Stimulated activated CD4-positive, alpha-beta T cell treated with anti-CD3 and anti-CD28 coated beads, TNF-alpha, amount 100 ng/mL, for 4 hours (primary cell): ENCODE data around the gene MED15.

ENCODE experiments used
- DNase-seq, 3 experiments: peaks; one replicate each; pipeline ENCODE4 v3.0.0-alpha.2; 2020; ENCODE audit warnings: low read depth in 3 of 3

The MED15 gene

DNA sequence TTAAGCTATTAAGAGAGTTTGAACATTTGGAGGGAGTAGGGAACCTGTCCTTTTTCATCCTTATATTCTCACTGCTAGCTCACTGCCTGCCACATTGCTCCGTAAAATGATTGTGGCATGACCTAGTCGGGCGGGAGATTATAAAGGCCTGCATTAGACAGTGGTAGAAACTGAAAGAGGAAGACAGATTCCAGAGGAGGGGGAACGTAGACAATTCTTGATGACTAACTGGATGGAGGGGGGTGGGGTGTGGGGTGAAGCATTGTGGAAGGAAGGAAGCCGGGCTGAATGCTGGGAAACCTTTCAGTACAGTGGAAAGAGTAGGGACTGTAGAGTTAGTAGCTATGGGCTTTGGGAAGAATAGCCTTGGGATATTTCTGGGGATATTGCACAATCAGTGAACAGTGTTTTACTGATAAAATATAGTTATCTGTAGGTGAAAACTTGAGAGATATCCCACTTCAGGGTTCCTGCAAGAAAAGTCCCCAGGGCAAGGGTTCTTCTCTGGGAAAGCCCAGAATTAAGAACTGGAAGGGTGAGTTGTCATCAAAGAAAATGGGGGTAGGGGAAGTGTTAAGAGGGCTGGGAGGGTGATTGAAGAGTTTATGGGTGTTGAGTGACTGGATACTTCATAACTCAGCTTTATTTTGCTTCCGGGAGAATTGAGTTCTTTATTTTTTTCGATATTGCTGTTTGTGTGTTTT is 2.1 kb downstream of the MED15 start:
- peak in 2 of 3 experiments; percentile 41 to 44 for DNase-seq

- no peak for DNase-seq
Observed at GRCh38 chr22:20510811-20511577, 3.6 kb downstream of the MED15 start.

GRCh38 chr22:20511578-20512229 is 4.3 kb downstream of the MED15 start:
- DNase-seq = no peak

- DNase-seq = no peak
Observed at GRCh38 chr22:20514658-20515406, 7.4 kb downstream of the MED15 start.

- no peak for DNase-seq
Observed at GRCh38 chr22:20516399-20516798, 9.0 kb downstream of the MED15 start.

- DNase-seq = no peak
Observed at GRCh38 chr22:20517422-20517821, 10.0 kb downstream of the MED15 start.

GRCh38 chr22:20517841-20518592 is 10.6 kb downstream of the MED15 start:
- no peak for DNase-seq

GRCh38 chr22:20519558-20519957 is 12.1 kb downstream of the MED15 start:
- DNase-seq = no peak

GRCh38 chr22:20520093-20520511 is 12.7 kb downstream of the MED15 start:
- no peak for DNase-seq

DNA sequence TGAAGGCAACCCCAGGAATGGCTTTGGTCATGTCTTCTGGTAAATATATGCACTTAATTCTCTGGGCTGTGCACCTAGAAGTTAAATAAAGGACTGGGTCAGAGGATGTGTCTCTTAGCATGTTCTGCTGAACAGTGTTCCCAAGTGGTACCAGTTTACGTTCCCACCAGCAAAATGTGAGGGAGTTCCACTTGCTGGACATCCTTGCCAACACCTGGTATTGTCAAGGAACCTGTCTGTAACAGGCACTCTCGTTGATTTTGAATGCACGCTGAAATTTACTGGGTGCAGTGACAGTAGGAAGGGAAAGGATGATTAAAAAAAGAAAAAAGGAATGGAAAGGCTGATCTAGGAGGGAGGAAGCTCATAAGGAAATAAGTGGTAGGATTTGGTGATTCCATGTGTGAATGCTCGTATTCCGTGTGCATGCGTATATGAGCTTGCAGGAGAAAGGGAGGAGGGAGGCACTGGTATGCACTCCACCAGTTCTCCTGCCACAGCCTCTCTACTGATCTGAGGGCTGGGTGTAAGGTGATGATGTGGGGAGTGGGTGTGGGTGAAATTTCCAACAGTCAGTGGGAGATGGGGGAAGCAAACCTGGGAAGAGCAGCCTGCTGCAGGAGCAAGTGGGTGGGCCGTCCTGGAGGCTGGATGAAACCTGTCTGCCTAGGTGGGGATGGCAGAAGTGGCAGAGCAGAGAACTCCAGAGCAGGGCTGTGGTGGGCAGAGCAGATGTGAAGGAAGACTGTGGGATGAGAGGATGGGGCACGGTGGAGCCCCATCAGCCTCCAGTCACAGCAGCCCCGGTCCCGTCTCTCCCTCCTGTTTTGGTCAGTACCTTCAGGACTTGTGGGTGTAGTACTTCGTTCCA is 15.0 kb downstream of the MED15 start:
- no peak for DNase-seq

- no peak for DNase-seq
Observed at GRCh38 chr22:20523086-20523983, 15.9 kb downstream of the MED15 start.

GRCh38 chr22:20524004-20524481 is 16.6 kb downstream of the MED15 start:
- no peak for DNase-seq

GRCh38 chr22:20525048-20525447 is 17.6 kb downstream of the MED15 start:
- DNase-seq = no peak

DNA sequence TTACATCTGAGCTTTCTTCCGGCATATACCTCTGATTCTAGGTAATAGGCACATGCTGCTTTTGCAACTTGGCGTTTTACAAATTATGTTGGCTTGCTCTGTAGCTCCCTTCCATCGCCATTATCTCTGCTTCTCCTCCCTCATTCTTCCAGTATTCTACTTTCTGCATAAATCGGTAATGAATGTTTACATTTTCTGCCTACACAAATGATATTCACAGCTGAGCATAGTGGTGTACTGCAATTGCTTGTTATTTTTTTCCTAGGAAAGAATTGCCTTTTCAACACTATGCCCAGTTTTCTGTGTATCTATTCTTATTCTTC is 18.9 kb downstream of the MED15 start:
- DNase-seq = no peak

DNA sequence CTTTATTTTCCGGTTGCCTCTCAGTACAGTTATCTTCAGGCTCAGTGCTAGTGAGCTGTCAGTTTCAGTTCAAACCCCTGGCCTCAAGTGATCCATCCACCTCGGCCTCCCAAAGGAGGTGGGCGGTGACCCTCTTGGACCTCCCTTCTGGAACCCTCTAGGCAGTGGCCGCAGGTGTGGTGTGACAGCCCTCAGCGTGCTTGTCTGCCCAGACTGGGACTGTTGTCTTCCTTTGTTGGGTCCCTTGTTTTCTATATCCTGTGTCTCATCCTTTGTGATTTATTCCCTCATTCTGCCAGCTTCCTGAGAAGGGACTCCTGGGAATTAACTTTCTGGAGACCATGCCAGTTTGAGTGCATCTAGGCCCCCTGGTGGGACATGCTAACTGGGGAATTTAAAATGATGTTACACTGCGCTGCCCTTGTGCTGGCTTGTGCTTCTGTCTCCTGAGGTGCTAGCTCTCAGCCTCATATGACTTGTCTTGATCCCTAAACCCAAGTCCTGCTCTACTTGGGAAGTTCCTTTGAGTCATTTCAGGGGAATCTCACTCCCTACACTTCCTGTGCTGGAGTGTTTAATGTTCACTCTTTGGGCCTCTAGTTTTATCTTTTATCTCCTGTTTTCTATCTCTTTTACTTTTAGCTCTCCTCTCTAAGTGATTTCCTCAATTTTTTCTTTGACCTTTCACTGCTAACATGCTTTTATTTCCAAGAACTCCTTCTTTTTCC is 19.4 kb downstream of the MED15 start:
- no peak for DNase-seq

- no peak for DNase-seq
Observed at GRCh38 chr22:20528405-20528978, 21.1 kb downstream of the MED15 start.

DNA sequence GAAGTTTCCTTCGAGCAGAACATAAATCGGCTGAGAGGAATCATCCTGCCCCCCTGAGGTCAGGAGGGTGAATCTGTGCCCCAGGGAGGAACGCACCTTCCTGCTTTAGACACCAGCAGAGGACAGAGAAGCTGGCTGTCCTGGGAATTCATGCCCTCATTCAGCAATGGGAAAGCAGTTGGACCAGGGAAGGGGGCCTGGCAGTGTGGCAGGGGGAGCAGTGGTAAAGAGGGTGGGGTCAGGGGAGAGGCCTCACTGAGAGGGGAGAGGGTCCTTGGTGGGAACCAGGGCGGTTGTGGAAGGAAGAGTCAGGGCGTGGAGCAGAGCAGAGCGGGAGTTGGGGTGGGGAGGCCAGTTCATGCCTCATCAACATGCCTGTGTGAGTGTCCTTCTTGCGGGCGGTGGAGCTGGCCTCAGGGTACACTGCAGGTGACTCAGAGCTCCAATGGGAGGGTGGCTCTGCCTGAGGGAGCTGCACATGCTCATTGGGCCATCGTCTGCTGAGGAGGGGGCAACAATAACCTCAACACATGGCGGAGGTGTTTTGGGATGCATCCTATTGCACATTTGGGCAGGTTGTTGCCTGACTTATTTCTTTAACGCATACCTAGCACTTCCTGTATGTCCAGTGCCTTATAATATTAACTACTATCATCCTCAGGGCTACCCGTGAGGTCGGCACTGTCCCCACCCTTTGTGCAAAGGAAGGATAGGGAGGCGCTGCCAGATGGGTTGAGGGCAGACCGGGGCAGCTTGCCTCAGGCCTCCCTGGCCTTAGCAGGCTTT is 23.2 kb downstream of the MED15 start:
- DNase-seq = no peak

DNA sequence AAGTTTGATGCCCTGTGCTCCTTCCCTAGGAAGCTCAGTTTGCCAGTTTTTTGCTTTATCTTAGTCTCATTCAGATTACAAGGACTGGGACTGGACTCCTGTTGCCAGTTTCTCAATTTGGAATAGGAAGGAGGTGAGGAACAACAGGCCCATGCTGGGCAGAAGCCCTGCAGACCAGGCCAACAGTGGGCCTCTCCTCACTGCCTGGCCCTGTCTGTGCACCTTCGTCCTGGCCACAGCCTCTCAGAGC is 23.7 kb downstream of the MED15 start:
- DNase-seq = no peak
